Subcutaneous adipose tissue (tissue), 4 donors: ENCODE measurements around the gene EXOC3L2. TPM values are rescaled to one million over a fixed set of nuclear protein-coding genes. Genes with fewer than 3 reads are reported as not detected.

Experiments used
- total RNA-seq, 4 donors: library from RNA; depleted of rRNA; stranded (reverse); fragments of >200 nt; gene quantifications; one replicate each; pipeline ENCODE4 v1.1.0, GENCODE V29; 2016
- TF ChIP-seq, protein P1 (sequence below): fragments of 450-650 bp; IDR thresholded peaks from one replicate; pipeline ENCODE4 v1.5.1; 2016; ENCODE audit warnings: low read depth, mild to moderate bottlenecking, control low read depth, antibody characterized with exemption, moderate library complexity

The EXOC3L2 gene
- total RNA-seq, 4 donors from 2014 or later = 0.44 to 2.6 (median 0.91) TPM

DNA sequence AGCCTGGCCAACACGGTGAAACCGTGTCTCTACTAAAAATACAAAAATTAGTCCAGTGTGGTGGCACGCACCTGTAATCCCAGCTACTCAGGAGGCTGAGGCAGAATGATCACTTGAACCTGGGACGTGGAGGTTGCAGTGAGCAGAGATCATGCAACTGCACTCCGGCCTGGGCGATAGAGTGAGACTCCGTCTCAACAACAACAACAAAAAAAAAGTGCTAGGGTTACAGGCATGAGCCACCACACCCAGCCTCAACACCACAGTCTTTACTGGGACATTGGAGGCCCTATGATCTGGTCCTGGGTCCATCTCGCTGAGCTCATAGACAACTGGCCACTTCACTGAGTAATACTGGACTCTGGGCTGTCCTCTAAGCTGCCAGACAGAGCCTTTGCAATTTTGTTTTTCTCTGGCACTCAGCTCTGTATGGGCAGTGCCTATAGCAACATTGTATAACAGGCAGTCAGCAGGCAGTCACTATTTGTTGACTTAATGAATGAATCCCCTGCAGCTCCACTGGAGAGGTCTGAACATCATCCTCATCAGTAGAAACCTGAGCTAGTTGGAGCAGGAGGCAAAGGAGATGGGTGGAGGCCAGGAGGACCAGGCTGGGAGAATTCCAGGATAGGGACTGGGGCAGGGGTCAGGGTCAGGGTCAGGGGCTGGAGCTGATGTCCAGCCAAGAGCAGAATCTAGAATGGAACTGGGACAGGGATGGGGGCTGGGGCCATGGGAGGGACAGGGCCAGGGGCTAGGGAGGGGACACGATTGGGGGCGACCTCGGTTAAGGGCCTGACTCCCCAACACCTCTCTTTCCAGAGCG, 58.5 kb downstream of the EXOC3L2 start:
- TF ChIP-seq, protein P1, sequence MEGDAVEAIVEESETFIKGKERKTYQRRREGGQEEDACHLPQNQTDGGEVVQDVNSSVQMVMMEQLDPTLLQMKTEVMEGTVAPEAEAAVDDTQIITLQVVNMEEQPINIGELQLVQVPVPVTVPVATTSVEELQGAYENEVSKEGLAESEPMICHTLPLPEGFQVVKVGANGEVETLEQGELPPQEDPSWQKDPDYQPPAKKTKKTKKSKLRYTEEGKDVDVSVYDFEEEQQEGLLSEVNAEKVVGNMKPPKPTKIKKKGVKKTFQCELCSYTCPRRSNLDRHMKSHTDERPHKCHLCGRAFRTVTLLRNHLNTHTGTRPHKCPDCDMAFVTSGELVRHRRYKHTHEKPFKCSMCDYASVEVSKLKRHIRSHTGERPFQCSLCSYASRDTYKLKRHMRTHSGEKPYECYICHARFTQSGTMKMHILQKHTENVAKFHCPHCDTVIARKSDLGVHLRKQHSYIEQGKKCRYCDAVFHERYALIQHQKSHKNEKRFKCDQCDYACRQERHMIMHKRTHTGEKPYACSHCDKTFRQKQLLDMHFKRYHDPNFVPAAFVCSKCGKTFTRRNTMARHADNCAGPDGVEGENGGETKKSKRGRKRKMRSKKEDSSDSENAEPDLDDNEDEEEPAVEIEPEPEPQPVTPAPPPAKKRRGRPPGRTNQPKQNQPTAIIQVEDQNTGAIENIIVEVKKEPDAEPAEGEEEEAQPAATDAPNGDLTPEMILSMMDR = no peak

GRCh38 chr19:45184115-45184514, 61.1 kb downstream of the EXOC3L2 start:
- TF ChIP-seq, protein P1 = no peak

DNA sequence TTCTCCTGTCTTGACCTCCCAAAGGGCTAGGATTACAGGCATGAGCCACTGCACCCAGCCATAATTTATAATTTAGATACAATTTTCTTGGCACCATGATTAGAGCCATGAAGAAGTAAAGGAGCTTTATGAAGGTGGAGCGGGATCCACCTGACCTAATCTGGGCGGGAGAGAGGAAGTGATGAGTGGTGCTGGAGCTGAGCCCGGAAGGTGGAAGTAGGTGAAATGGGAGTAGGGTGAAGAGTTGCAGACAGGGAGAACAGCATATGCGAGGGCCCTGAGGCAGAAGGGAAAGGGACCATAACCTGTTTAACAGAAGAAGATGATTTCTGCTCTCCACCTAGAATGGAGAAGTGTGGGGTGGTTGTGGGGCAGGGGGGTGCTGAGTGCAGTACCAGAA, 62.4 kb downstream of the EXOC3L2 start:
- TF ChIP-seq, protein P1 = no peak

- TF ChIP-seq, protein P1 = no peak
Observed at GRCh38 chr19:45180936-45181335, 64.3 kb downstream of the EXOC3L2 start.

DNA sequence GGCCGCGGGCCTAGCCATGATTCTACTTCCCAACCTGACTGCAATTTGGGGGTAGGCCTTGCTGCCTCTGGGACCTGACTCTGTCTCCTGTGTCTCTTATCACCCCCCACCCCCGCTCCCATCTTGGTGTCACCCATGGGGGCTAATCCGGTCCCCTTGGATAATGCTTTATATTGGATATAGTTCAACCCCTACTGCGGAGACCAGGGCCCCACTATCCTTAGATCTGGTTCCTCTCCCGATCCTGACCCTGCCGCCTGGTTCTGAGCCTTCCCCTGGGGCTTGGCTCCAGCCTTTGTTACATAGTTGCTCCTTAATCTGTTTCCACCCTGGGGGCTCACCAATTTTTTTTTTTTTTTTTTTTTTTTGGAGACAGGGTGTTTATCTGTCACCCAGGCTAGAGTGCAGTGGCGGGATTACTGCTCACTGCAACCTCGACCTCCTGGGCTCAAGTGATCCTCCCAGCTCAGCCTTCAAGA, 65.3 kb downstream of the EXOC3L2 start:
- TF ChIP-seq, protein P1 = no peak

- TF ChIP-seq, protein P1 = no peak
Observed at GRCh38 chr19:45179072-45179891, 65.9 kb downstream of the EXOC3L2 start.
